KOPT-K1 (cell line): ENCODE measurements around the gene LRIG3.

Experiments
- H3K27ac ChIP-seq: fragments of 200-600 bp; sonication (generic); 2 replicates; pipeline ENCODE4 v1.5.1; 2016; ENCODE audit warnings: antibody characterized with exemption, mild to moderate bottlenecking, low read depth, low read length; ENCODE audit not compliant: poor library complexity, severe bottlenecking
- H3K36me3 ChIP-seq: fragments of 200-600 bp; sonication (generic); 2 replicates; pipeline ENCODE4 v1.5.1; 2017; ENCODE audit warnings: antibody characterized with exemption, mild to moderate bottlenecking, low read length, moderate library complexity; ENCODE audit not compliant: insufficient read depth
- H3K9me3 ChIP-seq: fragments of 200-600 bp; sonication (generic); 2 replicates; pipeline ENCODE4 v1.5.1; 2017; ENCODE audit warnings: antibody characterized with exemption, low read length, mild to moderate bottlenecking; ENCODE audit not compliant: insufficient read depth, poor library complexity, severe bottlenecking

The LRIG3 gene, protein sequence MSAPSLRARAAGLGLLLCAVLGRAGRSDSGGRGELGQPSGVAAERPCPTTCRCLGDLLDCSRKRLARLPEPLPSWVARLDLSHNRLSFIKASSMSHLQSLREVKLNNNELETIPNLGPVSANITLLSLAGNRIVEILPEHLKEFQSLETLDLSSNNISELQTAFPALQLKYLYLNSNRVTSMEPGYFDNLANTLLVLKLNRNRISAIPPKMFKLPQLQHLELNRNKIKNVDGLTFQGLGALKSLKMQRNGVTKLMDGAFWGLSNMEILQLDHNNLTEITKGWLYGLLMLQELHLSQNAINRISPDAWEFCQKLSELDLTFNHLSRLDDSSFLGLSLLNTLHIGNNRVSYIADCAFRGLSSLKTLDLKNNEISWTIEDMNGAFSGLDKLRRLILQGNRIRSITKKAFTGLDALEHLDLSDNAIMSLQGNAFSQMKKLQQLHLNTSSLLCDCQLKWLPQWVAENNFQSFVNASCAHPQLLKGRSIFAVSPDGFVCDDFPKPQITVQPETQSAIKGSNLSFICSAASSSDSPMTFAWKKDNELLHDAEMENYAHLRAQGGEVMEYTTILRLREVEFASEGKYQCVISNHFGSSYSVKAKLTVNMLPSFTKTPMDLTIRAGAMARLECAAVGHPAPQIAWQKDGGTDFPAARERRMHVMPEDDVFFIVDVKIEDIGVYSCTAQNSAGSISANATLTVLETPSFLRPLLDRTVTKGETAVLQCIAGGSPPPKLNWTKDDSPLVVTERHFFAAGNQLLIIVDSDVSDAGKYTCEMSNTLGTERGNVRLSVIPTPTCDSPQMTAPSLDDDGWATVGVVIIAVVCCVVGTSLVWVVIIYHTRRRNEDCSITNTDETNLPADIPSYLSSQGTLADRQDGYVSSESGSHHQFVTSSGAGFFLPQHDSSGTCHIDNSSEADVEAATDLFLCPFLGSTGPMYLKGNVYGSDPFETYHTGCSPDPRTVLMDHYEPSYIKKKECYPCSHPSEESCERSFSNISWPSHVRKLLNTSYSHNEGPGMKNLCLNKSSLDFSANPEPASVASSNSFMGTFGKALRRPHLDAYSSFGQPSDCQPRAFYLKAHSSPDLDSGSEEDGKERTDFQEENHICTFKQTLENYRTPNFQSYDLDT

DNA sequence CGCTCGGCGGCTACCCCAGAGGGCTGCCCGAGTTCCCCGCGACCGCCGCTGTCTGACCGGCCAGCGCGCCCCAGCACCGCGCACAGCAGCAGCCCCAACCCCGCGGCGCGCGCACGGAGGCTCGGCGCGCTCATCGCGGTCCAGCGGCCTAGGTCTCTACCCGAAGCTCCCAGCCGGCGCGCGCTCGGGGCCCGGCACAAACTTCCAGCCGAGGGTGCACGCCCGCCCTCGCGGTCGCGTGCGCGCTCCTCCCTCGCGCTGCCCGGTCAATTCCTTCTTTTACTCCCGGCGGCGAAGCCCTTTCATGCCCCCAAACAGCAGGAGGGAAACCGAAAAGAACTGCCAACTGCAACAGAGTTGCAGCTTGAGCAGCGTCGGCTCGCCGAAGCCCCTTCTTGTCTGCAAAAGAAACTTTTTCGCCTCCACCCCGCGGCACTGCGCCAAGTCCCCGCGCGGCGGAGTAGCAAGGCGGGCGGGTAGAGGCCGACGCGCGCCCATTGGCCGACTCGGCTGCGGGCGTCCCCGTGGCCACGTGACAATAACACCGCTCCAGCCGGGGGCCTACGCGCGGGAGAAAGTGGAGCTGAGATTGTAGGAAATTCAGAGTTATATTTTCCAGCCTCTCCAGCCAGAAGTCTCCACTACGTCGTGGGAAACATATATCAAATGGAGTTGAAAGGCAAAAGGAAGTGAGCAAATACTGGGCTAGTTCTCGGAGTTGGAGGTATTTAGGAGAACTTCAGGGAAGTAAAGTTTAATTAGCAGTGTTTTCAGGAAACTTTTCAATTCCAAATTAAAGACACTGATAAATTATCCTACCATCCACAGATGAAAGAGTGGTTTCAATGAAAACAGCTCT, at the start of gene LRIG3:
TSS of gene LRIG3 (minus strand) at position 403 of the 859 bp plus-strand sequence. CDS start at position 134, 269 bp downstream.
- Histone ChIP-seq H3K27ac (no peak within 1 kb of the TSS), H3K9me3 (no peaks in the 10 kb centered on the region), H3K36me3 (no peaks in the 10 kb centered on the region)

DNA sequence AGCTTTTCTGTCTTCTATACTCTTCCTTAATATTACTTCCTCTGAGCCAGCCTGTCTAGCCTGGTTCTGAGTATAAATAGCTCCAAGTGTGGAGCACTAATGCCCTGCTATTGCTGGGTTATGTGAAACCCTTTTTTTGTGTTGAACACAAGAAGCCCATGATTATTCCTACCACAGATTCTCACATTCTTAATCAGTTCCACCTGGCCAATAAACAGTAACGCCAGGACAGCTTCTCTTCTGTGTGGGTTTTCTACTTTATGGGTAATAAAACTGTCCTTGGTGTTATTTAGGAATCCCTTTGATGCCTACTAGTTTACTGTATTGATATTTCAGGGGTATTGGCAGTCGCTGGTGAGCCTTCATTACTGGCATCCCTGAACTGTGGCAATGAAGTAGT, 48.9 kb upstream of the LRIG3 start:
- Histone ChIP-seq H3K9me3 (no peaks in the 10 kb centered on the region), H3K36me3 (no peaks in the 10 kb centered on the region), H3K27ac (no peak overlapping the region)

DNA sequence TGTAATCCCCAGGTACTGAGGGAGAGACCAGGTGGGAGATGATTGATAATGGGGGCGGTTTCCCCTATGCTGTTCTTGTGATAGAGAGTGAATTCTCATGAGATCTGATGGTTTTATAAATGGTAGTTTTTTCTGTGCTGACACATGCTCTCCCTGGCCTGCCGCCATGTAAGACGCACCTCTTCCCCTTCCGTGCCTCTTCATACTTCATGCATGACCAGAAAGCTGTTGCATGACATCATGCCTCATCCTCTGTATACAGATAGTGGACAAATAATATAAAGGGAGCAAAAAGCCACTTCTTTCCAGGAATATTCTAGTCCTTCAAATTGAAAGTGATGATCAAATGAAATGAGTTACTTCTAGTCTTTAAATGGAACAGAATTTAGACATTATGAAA, 47.3 kb upstream of the LRIG3 start:
- Histone ChIP-seq H3K9me3 (no peaks in the 10 kb centered on the region), H3K27ac (no peak overlapping the region), H3K36me3 (no peaks in the 10 kb centered on the region)

DNA sequence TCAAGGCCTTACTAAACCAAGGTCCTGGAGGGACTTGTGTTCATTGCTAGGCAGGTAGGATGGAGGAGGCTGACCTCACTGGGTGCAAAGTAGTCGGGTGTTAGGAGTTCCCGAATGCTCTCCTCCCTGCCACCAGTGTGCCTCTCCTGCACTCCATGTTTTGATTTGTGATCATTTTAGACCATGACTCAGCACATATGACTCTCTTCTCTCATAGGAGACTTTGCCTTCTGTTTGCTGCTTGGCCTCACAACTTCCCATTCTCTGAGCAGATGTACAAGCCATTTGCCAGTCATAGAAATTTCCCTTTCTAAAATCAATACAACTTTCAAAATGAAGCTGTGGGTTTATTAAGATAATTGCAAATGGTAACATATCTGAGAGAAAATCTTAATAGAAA, 46.6 kb upstream of the LRIG3 start:
- Histone ChIP-seq H3K9me3 (no peaks in the 10 kb centered on the region), H3K27ac (no peak overlapping the region), H3K36me3 (no peaks in the 10 kb centered on the region)

DNA sequence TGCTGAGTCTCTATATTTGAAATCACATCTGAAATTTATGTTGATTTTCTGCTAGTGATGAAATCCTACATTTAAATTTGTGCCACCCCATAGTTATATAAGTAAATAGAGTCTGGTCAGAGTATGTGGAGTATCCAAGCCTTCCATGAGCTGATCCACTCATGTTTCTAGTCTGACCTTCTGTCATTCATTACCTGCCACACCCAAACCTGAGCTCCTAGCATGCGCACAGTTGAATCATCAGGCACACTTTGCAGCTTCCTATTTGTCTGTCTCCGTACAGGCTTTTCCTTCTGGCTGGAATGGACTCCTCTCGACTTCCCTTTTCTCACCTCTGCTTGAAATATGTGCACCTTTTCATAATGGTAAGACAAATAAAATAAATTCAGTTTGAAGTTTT, 45.3 kb upstream of the LRIG3 start:
- no peak overlapping the region for H3K27ac ChIP-seq

DNA sequence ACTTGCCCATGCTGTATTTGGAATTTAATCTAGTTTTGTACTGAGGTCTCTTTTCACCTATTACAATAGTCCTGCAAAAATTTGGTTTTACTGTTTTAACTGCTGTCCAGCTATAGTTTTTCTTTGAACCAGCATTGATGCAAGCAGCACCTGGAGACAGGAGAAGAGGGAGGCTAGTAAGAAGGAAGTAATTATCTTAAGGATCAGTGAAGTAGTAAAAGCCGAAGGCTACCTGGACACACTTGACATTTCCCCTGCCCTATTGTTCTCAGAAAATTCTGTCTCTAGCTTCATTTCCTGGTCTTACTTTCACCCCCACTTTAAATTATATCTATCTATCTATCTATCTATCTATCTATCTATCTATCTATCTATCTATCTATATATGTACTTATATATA, 43.5 kb upstream of the LRIG3 start:
- Histone ChIP-seq H3K9me3 (no peaks in the 10 kb centered on the region), H3K27ac (no peak overlapping the region), H3K36me3 (no peaks in the 10 kb centered on the region)

More for the DNA sequence above, 45.3 kb upstream of the LRIG3 start:
- Histone ChIP-seq H3K36me3 (no peaks in the 10 kb centered on the region), H3K9me3 (no peaks in the 10 kb centered on the region)

DNA sequence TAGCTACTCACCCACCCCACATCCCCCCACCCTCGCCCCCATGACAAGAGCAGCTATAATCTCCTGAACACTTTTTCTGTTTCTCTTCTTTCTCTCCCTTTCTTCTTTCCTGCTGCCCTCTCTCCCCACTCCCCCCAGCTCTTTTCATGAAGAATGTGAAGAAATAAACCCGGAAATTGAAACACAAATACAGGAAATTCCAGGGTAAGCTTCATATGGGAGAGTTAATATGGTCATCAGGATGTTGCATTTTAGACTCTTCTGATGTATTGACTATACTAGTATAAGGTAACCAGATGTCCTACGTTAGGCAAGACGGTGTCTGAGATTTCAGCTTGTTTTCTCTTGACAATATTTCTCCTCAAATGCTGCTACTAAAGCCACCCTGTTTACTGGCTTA, 41.6 kb upstream of the LRIG3 start:
- H3K27ac ChIP-seq, result no peak overlapping the region
- H3K9me3 ChIP-seq, result no peaks in the 10 kb centered on the region
- H3K36me3 ChIP-seq, result no peaks in the 10 kb centered on the region

DNA sequence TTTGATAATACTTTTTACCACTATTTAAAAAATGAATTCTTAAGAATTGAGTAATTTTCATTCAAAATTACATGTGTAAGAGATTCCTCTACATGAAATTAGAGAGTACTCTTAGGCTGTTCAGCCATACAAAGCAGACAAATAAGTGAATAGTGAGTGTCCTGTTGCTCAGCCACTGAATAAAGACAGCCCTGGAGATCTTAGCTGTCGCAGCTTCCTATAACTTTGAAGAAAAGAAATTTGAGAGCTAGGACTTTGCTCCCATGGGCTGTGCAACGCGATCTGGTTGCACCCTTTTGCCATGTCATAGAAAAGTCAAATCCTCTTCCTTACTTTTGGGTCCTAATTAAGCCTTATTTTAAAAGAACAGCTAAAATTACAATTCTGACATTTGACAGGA, 40.9 kb upstream of the LRIG3 start:
- H3K27ac ChIP-seq, result no peak overlapping the region
- H3K9me3 ChIP-seq, result no peaks in the 10 kb centered on the region
- H3K36me3 ChIP-seq, result no peaks in the 10 kb centered on the region

DNA sequence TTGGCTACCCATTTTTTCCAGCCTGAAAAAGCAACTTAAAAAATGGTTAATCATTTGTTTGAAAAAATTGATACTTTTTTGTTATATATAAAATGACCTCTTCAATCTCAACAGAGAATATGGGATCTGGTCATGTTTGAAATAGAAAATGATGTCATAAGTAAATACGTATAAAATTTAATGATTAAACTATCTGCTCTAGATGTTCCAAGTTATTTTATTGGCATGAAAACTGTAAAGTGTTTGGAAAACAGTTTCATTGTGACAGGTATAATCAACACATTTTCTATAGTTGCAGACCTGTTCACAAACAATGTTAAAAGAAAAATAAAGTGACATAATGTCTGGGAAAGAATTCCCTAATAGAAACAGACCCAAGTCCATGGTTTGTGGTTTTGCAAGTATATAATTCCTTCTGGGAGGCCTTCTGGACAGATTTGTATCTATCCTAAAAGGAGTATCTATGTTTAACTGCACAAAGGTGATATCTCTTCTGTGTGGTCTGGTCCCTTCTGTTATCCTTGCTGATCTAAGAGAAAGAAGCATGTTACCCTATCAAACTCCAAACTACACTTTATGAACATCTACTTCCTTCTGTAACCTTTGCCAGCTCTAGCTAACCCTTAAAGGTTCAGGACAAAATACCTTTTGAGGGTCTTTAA, 39.5 kb upstream of the LRIG3 start:
- Histone ChIP-seq H3K36me3 (no peaks in the 10 kb centered on the region), H3K27ac (no peak overlapping the region), H3K9me3 (no peaks in the 10 kb centered on the region)

DNA sequence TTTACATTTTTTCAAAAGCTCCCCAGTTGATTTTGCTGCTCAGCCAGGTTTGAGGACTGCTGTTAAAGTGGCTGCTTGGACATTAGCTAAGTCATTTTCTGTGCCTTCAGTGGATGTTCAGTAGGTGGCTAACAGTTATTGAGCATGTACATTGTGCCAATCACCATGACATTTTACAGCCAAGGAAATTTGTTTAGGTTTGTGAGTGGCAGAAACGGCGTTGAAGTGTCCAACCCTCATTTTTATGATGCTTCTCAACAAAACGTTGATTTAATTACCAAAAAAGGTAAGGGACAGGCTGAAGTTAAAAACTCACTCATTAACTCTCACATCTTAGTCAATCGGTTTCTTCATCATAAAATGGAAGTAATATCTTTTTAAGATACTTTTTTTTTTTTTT, 37.0 kb upstream of the LRIG3 start:
- Histone ChIP-seq H3K27ac (no peak overlapping the region), H3K36me3 (no peaks in the 10 kb centered on the region), H3K9me3 (no peaks in the 10 kb centered on the region)

DNA sequence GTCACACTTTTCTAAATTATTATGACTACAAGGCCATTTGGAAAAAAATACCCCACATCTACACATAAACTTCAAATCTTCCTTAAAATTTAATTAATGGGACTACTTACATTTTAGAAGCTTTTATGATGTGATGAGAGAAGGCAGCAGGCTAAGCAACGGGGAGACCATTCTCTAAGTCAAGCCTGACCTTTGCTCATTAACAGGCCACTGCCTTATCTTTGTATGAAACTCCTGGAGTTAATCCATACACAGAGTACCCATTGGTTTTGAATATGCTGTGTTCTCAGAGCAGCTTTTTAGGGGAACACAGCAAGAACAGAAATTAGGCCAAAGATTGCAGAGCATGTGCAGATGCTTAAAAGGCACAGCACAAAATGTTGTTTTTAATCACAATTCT, 35.5 kb upstream of the LRIG3 start:
- no peaks in the 10 kb centered on the region for H3K36me3 ChIP-seq
- no peak overlapping the region for H3K27ac ChIP-seq
- no peaks in the 10 kb centered on the region for H3K9me3 ChIP-seq

DNA sequence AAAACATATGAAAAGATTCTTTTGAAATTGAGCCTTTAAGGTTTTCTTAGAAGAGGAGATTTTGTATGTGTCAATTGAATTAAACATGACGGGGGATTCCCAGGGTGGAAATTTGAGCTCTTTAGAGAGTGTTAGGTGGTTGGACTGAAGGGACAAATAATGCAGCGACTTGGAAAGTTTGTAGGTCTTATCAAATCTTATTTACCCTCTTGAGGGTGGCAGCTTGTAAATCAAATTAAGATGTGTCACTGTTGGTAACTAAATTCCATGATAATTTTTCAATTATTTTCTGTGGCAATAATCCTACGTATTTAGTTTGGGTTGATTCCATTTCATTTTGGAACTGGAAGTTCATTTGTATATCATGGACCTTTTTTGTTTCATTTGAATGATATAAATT, 33.7 kb upstream of the LRIG3 start:
- Histone ChIP-seq H3K36me3 (no peaks in the 10 kb centered on the region), H3K9me3 (no peaks in the 10 kb centered on the region), H3K27ac (no peak overlapping the region)

DNA sequence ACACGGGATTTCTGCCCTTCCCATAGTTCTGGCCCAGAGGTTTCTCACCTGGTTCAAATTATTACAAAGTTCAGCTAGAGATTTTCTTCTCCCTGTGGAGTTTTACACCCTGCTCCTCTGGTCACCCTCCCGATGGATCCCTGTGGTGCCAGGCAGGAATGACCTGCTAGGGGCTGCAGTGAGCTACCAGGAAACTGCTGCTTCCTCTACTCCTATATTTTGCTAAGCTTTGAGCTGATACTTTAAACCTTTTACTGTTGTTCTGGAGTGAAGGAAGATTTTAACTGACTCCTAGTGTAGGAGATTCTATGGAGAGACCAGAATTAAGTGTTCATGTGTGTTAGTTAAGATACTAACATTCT, 30.4 kb upstream of the LRIG3 start:
- Histone ChIP-seq H3K36me3 (no peaks in the 10 kb centered on the region), H3K9me3 (no peaks in the 10 kb centered on the region), H3K27ac (no peak overlapping the region)
